ENCODE measurements around the gene IFT43.

The IFT43 gene

DNA sequence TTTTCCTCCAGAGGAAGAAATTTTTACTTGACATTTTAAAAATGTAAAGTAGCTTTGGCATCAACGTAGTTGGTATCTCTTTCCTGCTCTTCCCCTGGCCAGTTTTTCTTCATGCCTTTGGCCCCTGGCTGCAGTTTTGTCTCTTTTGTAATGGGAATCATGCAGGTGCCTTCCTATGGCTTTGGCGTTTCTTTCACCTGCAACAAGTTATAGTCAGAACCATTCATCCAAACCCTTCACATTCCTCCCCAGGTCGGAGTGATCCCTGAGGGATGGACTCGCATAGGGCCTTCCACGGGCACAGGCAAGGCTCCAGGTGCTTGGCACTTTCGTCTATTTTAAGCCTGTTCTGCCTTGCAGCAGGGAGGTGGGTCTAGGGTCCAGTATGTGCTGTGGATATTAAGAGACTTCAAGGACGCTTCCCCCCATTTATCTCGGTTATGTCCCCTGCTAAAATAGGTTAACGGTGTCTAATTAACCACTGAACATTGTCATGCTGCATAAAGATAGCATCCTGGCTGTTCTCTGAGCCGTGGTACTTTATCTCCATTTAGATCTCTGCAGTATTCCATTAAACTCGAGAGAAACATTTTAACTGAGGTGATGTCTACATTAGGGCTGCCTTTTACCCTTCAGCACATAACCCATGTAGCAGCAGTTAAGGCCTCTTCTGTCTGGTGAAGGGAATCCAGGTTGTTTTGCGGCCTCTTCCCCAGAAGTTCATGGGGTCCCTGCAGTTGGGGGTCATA is 66.3 kb downstream of the IFT43 start:
- no peak overlapping the region for H3K4me3 ChIP-seq (ENCODE audit: low read length)
- DNase-seq (ENCODE audit: low read depth) = no peak
- TF ChIP-seq, protein P1, sequence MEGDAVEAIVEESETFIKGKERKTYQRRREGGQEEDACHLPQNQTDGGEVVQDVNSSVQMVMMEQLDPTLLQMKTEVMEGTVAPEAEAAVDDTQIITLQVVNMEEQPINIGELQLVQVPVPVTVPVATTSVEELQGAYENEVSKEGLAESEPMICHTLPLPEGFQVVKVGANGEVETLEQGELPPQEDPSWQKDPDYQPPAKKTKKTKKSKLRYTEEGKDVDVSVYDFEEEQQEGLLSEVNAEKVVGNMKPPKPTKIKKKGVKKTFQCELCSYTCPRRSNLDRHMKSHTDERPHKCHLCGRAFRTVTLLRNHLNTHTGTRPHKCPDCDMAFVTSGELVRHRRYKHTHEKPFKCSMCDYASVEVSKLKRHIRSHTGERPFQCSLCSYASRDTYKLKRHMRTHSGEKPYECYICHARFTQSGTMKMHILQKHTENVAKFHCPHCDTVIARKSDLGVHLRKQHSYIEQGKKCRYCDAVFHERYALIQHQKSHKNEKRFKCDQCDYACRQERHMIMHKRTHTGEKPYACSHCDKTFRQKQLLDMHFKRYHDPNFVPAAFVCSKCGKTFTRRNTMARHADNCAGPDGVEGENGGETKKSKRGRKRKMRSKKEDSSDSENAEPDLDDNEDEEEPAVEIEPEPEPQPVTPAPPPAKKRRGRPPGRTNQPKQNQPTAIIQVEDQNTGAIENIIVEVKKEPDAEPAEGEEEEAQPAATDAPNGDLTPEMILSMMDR (conservative IDR thresholded peaks at IDR 0.05; ENCODE audit: low read depth, low read length) = no peak

- TF ChIP-seq, protein P1 (conservative IDR thresholded peaks at IDR 0.05; ENCODE audit: low read depth, low read length) = no peak
- no peak overlapping the region for H3K4me3 ChIP-seq (ENCODE audit: low read length)
- no peak for DNase-seq (ENCODE audit: low read depth)
Observed at GRCh38 chr14:76053572-76054355, 68.2 kb downstream of the IFT43 start.

DNA sequence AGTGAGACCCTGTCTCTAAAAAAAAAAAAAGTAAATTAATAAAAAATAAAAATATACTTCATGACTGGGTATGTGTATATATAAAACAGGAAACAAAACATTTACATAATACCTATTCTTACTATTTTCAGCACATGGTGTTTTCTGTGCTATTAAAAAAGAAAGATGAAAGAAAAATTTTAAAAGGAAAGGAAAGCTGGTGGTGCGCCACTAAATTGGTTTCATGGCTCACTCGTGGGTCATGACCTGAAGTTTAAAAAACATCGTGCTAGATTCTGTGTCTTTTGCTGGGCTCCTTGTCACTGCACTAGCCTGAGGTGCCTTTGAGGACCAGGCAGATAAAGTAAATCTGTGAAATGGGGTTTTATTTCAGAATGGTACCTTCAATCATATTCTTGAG is 69.8 kb downstream of the IFT43 start:
- DNase-seq (ENCODE audit: low read depth) = no peak
- TF ChIP-seq, protein P1 (conservative IDR thresholded peaks at IDR 0.05; ENCODE audit: low read depth, low read length) = no peak
- no peak overlapping the region for H3K4me3 ChIP-seq (ENCODE audit: low read length)

- TF ChIP-seq, protein P1 (conservative IDR thresholded peaks at IDR 0.05; ENCODE audit: low read depth, low read length) = peak; percentile 63
- no peak overlapping the region for H3K4me3 ChIP-seq (ENCODE audit: low read length)
- no peak for DNase-seq (ENCODE audit: low read depth)
Observed at GRCh38 chr14:76056128-76056527, 70.6 kb downstream of the IFT43 start.

DNA sequence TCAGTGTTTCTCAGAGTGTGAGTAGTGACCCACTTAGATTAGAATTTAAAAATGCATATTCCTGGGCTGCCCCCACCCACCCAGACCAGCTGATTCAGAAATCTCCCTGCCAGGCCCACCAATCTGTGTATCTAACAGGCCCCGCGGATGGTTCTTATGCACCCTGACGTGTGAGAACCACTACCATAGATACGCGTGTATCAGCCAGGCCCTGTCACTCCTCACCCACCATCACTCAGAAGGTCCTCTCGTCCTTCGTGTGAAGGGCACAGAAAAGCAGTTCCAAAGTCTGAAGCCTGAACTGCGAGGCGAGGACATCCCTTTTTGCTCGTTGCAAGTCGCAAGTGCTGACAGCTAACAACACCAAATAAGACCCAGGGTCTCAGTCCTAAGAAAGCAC is 72.4 kb downstream of the IFT43 start:
- H3K4me3 ChIP-seq (ENCODE audit: low read length) = no peak overlapping the region
- TF ChIP-seq, protein P1 (conservative IDR thresholded peaks at IDR 0.05; ENCODE audit: low read depth, low read length) = no peak
- no peak for DNase-seq (ENCODE audit: low read depth)

- no peak overlapping the region for H3K4me3 ChIP-seq (ENCODE audit: low read length)
- TF ChIP-seq, protein P1 (conservative IDR thresholded peaks at IDR 0.05; ENCODE audit: low read depth, low read length) = no peak
- no peak for DNase-seq (ENCODE audit: low read depth)
Observed at GRCh38 chr14:76063327-76063726, 77.8 kb downstream of the IFT43 start.

Measured in retinal pigment epithelial cell (primary cell).